VCaP (cell line): Measurements from ENCODE around the gene BAG5.

ENCODE experiments used
- H3K27ac ChIP-seq: fragments of 450-650 bp; 2 replicates; pipeline ENCODE4 v1.5.1; 2017
- TF ChIP-seq, protein P1 (sequence below): fragments of 450-650 bp; conservative IDR thresholded peaks from 2 replicates; pipeline ENCODE4 v1.5.1; 2017; ENCODE audit warnings: mild to moderate bottlenecking, moderate library complexity

BAG5 gene

GRCh38 chr14:103548463-103549351 is 13.8 kb downstream of the BAG5 start:
- TF ChIP-seq, protein P1, sequence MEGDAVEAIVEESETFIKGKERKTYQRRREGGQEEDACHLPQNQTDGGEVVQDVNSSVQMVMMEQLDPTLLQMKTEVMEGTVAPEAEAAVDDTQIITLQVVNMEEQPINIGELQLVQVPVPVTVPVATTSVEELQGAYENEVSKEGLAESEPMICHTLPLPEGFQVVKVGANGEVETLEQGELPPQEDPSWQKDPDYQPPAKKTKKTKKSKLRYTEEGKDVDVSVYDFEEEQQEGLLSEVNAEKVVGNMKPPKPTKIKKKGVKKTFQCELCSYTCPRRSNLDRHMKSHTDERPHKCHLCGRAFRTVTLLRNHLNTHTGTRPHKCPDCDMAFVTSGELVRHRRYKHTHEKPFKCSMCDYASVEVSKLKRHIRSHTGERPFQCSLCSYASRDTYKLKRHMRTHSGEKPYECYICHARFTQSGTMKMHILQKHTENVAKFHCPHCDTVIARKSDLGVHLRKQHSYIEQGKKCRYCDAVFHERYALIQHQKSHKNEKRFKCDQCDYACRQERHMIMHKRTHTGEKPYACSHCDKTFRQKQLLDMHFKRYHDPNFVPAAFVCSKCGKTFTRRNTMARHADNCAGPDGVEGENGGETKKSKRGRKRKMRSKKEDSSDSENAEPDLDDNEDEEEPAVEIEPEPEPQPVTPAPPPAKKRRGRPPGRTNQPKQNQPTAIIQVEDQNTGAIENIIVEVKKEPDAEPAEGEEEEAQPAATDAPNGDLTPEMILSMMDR: no peak
- 0 out of 2 replicates have a peak overlapping the region, but pooled peaks have one; percentile 14 for H3K27ac ChIP-seq

GRCh38 chr14:103547941-103548462 is 14.5 kb downstream of the BAG5 start:
- TF ChIP-seq, protein P1: no peak
- no peak overlapping the region for H3K27ac ChIP-seq

DNA sequence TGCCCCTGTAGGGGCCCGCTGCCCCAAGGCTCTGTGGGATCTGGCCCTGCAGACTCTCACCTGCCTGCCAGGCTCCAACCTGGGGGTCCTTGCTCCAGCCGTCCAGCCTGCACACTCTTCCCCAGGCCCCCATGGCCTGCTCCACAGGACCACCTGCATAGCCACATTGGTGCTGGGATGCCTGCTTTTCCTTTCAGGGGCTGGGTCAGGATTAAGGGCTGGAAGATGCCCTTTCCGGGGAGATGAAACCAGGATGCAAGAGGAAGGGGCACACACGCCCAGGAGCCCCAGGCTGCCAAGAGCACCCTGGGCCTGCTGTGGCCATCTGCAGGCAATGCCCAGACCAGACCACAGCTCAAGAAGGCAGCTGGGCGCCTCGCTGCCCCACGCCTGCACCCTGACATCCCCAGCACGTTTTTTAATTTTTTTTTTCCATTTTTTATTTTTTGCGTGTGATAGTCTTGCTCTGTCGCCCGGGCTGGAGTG is 15.0 kb downstream of the BAG5 start:
- no peak overlapping the region for H3K27ac ChIP-seq
- TF ChIP-seq, protein P1: no peak

DNA sequence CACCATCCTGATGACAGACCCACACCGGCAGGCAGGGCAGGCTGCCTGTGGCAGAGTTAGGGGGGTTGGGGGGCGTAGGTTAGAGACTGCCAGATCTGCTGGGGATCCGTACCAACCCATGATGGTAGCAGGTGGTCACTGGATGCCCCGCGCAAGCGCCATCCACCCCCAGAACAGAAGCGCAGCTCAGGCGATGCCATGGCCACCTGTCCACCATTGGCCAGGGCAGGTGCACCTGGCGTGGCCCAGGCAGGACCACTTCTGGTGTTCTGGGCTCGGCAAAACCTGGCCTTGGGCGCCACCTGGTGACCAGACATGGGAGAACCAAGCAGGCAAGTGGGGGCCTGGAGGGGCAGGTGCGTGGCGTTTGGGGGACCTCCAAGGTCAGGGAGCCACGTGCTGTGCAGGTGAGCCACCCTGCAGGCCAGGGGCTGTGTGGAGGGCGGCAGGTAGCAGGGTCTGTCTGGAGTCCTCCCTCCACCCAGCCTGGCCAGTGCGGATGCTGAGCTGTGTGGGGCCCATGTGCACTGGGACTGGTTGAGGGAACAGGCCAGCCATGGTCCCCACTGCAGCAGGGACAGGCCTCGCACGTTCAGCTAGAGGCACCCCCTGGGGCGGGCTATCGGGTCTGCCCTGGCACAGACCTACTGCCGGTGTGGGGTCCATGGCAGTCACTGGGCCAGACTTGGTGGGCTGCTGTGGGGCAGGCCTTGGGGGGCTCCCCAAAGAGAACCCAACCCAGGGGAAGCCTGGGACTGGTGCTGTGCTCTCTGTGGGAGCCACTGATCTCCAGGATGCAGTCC is 15.6 kb downstream of the BAG5 start:
- no peak overlapping the region; the same call in 1 of the 2 replicates for H3K27ac ChIP-seq
- TF ChIP-seq, protein P1: peak; percentile 85

DNA sequence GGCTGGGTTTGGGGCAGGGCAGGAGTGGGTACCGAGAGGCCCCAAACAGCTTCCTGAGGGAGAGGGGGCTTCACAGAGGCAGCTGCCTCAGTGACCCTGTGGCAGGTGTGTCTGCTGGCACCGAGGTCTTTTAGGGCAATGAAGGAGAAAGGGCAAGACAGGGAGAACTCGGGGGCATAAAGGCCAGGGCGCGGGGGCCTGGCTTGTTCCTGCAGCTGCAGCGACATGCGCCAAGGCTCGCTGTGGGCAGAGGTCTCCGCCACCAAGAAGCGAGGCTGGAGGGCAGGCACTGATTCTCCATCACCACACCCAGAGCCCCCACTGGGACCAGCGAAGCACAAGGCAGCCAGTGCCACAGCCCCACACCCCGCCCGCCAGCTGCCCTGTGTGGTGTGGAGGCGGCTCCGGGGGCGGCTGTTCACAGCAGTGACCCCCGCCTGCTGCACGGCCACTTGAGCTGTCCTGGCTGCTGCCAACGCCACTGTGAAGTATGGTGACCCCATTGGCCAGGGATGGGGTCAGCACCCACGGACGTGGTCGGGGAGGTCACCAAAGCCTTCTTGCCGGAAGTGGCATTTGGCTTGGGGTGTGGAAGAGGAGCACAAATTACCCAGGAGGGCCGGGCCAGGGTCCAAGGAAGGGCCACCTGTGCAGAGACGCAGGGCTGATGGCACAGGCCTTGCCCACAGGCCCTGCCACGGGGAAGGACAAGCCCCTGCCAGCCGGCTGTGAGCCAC is 16.4 kb downstream of the BAG5 start:
- no peak overlapping the region; the same call in 1 of the 2 replicates for H3K27ac ChIP-seq
- TF ChIP-seq, protein P1: no peak

DNA sequence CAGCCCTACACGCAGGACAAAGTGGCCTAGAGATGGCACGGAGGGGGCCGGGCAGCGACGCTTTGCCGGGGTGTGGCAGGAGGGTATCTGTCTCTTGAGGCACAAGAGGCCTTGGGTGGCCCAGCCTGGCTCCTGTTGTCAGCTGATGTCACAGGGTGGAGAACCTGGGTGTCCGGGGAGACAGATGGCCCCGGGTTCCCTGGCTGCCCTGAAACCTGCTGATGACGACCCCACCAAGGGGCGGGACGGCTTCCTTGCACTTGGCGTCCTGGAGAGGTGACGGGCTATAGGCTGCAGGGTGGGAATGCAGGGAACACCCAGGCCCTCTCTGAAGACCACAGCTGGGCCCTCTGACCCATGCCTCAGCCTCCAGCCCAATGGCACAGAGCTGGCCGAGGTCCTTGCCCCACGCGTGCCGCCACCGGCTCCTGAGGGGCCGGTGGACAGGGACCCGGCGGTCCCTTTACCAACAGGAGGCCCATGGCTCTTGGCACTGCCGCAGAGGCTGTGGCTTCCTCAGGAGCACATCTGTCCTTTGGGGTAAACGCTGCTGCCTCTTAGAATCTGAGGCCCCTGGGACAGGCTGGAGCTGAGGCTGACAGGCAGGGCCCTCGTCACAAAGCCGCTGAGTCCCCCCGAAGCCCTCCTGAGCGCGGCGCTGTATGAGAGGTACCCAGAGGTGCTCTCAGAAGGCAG is 17.1 kb downstream of the BAG5 start:
- H3K27ac ChIP-seq: no peak overlapping the region
- TF ChIP-seq, protein P1: no peak
